ENCODE data around the gene AKAP12.

AKAP12 gene

DNA sequence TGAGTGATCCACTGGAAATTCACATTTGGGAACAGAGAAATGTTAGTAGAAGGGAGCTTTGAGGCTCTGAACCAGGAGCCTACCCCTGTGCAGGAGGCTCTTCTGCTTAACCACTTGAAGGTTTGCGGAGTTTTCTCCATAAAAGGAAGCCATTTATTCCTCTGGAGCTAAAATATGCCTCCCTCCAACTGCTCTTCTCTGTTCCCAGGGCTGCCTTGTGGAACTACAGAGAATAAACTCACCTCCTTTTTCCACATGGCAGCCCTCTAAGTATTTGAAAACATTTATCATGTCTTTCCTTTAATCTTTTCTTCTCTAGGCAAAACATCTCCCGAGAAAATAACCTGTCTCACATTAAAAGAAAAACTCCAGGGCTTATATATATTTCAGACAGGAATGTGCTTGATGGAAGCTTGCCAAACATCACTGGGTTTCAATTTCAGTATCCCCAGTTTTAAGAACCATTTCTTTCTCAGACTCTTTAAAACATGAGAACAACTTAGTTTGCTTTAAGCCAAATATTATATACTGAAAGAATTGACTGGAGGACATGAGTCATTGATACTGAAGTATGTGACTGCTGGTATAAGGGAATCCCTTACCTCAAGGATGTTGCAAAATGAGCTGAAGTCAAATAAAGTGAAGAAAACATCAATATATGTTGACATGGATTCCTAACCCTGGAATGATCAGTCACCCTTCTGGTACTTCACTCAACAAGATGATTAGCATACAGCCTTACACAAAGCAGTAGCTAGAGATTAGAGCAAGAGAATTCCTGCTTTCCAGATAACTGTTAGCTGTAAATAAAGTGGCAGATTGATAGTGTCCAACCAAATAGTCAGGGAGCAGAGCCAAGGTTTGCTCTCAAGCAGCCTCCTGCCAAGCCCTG, 77.6 kb downstream of the AKAP12 start:
- no peak overlapping the region for H3K9ac ChIP-seq

DNA sequence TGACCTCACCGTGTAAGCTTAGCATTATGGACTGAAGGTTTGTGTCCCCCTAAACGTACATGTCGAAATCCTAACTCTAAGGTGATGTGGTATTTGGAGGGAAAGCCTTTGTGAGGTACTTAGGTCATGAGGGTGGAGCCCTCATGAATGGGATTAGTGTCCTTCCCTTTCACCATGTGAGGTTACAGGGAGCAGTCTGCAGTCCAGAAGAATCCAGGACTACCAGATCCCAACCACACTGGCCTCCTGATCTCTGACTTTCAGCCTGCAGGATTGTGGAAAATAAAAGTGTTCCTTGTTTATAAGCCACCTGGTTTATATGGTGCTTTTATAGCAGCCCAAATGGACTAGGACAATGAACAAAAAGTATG, 78.2 kb downstream of the AKAP12 start:
- Histone ChIP-seq H3K4me1 (no peaks in the 10 kb centered on the region), H3K9ac (no peak overlapping the region), H3K27me3 (ENCODE audit: control insufficient read depth, insufficient read depth, low read length) (no peaks in the 10 kb centered on the region), H3K79me2 (no peaks in the 10 kb centered on the region), H3K27ac (no peak overlapping the region), H3K9me3 (ENCODE audit: control insufficient read depth, low read length) (no peaks in the 10 kb centered on the region), H3K4me2 (ENCODE audit: low read length) (no peak overlapping the region), H3K4me3 (ENCODE audit: low read depth, low read length) (no peak overlapping the region), H2AFZ (no peak overlapping the region), H3K36me3 (ENCODE audit: control insufficient read depth, insufficient read depth, low read length) (no peaks in the 10 kb centered on the region)
- TF ChIP-seq, protein P1, sequence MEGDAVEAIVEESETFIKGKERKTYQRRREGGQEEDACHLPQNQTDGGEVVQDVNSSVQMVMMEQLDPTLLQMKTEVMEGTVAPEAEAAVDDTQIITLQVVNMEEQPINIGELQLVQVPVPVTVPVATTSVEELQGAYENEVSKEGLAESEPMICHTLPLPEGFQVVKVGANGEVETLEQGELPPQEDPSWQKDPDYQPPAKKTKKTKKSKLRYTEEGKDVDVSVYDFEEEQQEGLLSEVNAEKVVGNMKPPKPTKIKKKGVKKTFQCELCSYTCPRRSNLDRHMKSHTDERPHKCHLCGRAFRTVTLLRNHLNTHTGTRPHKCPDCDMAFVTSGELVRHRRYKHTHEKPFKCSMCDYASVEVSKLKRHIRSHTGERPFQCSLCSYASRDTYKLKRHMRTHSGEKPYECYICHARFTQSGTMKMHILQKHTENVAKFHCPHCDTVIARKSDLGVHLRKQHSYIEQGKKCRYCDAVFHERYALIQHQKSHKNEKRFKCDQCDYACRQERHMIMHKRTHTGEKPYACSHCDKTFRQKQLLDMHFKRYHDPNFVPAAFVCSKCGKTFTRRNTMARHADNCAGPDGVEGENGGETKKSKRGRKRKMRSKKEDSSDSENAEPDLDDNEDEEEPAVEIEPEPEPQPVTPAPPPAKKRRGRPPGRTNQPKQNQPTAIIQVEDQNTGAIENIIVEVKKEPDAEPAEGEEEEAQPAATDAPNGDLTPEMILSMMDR (IDR thresholded peaks at IDR 0.05) = no peak

More for the DNA sequence above, 77.6 kb downstream of the AKAP12 start:
- Histone ChIP-seq H3K36me3 (ENCODE audit: control insufficient read depth, insufficient read depth, low read length) (no peaks in the 10 kb centered on the region), H3K27me3 (ENCODE audit: control insufficient read depth, insufficient read depth, low read length) (no peaks in the 10 kb centered on the region), H3K4me2 (ENCODE audit: low read length) (no peak overlapping the region), H3K4me3 (ENCODE audit: low read depth, low read length) (no peak overlapping the region), H3K27ac (no peak overlapping the region), H2AFZ (no peak overlapping the region), H3K9me3 (ENCODE audit: control insufficient read depth, low read length) (no peaks in the 10 kb centered on the region), H3K79me2 (no peaks in the 10 kb centered on the region), H3K4me1 (no peaks in the 10 kb centered on the region)
- TF ChIP-seq, protein P1 (IDR thresholded peaks at IDR 0.05) = no peak

DNA sequence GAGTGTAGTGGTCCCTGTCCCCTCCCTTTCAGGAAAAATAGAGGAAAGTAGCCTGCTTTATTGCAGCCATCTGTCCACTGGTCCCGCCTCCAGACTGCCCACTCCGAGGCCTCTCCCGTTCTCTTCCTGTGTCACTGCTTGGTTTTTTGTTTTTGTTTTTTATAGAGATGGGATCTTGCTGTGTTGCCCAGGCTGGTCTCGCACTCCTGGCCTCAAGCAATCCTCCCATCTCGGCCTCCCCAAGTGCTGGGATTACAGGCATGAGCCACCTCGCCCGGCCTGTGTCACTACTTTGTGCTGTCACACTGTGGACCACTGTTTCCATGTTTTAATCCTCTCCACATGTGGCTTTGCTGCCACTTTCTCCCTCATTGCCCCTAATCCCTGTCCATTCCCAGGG, 80.4 kb downstream of the AKAP12 start:
- Histone ChIP-seq H3K27me3 (ENCODE audit: control insufficient read depth, insufficient read depth, low read length) (no peaks in the 10 kb centered on the region), H3K27ac (no peak overlapping the region), H3K79me2 (no peaks in the 10 kb centered on the region), H3K36me3 (ENCODE audit: control insufficient read depth, insufficient read depth, low read length) (no peaks in the 10 kb centered on the region), H3K9ac (no peak overlapping the region), H3K4me2 (ENCODE audit: low read length) (no peak overlapping the region), H3K9me3 (ENCODE audit: control insufficient read depth, low read length) (no peaks in the 10 kb centered on the region), H3K4me3 (ENCODE audit: low read depth, low read length) (no peak overlapping the region), H3K4me1 (no peaks in the 10 kb centered on the region), H2AFZ (no peak overlapping the region)
- TF ChIP-seq, protein P1 (IDR thresholded peaks at IDR 0.05) = no peak

DNA sequence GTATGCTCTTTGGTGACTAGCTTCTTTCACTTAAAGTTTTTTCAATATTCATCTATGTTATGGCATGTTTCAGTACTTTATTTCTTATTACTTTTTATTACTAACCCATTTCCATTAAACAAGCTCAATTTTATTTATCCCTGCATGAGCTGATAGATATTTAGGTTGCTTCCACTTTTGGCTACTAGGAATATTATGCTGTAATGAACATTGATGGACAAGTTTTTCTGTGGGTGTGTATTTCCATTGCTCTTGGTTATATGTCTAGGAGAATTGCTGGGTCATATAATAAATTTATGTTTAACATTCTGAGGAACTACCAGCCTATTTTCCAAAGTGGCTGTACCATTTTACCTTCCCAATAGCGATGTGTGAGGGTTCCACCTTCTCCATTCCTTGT, 81.7 kb downstream of the AKAP12 start:
- H3K4me1 ChIP-seq = no peaks in the 10 kb centered on the region
- H3K27me3 ChIP-seq (ENCODE audit: control insufficient read depth, insufficient read depth, low read length) = no peaks in the 10 kb centered on the region
- H3K4me3 ChIP-seq (ENCODE audit: low read depth, low read length) = no peak overlapping the region
- no peak overlapping the region for H2AFZ ChIP-seq
- H3K27ac ChIP-seq = no peak overlapping the region
- no peaks in the 10 kb centered on the region for H3K9me3 ChIP-seq (ENCODE audit: control insufficient read depth, low read length)
- H3K36me3 ChIP-seq (ENCODE audit: control insufficient read depth, insufficient read depth, low read length) = no peaks in the 10 kb centered on the region
- H3K79me2 ChIP-seq = no peaks in the 10 kb centered on the region
- H3K9ac ChIP-seq = no peak overlapping the region
- H3K4me2 ChIP-seq (ENCODE audit: low read length) = no peak overlapping the region
- TF ChIP-seq, protein P1 (IDR thresholded peaks at IDR 0.05) = no peak

DNA sequence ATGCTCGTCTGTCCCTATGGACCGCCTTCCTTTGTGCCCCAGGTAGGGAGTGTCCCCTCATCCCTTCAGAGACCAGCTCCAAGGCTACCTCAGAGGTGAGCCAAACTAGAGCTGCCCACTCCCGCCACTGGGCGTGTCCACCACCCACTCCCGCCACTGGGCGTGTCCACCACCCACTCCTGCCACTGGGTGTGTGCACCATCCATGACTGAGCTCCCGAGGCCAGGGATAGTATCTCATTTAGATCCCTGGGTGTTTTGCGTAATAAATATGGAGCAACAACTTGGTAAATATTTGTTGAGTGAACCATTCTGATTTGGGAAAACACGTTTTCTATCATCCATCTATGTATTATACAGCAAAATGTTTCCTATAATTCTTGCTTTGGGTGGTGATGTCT, 82.8 kb downstream of the AKAP12 start:
- Histone ChIP-seq H3K79me2 (no peaks in the 10 kb centered on the region), H3K9me3 (ENCODE audit: control insufficient read depth, low read length) (no peaks in the 10 kb centered on the region), H3K9ac (no peak overlapping the region), H2AFZ (no peak overlapping the region), H3K27ac (no peak overlapping the region), H3K4me1 (no peaks in the 10 kb centered on the region), H3K27me3 (ENCODE audit: control insufficient read depth, insufficient read depth, low read length) (no peaks in the 10 kb centered on the region), H3K4me2 (ENCODE audit: low read length) (no peak overlapping the region), H3K36me3 (ENCODE audit: control insufficient read depth, insufficient read depth, low read length) (no peaks in the 10 kb centered on the region), H3K4me3 (ENCODE audit: low read depth, low read length) (no peak overlapping the region)
- TF ChIP-seq, protein P1 (IDR thresholded peaks at IDR 0.05) = no peak

All from parathyroid adenoma (tissue), 2 donors.